KMS-11 (cell line): Measurements from ENCODE around the gene PAH.

Experiments
- H2AFZ ChIP-seq: fragments of 200-600 bp; sonication (generic); 2 replicates; pipeline ENCODE4 v1.6.1; 2016; ENCODE audit warnings: antibody characterized with exemption, mixed run types, low read depth
- H3K27ac ChIP-seq: fragments of 200-600 bp; sonication (generic); 2 replicates; pipeline ENCODE4 v1.6.1; 2016; ENCODE audit warnings: mild to moderate bottlenecking, mixed run types
- H3K27me3 ChIP-seq: fragments of 200-600 bp; sonication (generic); 2 replicates; pipeline ENCODE4 v1.6.1; 2017; ENCODE audit warnings: mild to moderate bottlenecking, low read depth, mixed run types, moderate library complexity; ENCODE audit not compliant: insufficient read depth
- H3K36me3 ChIP-seq: fragments of 200-600 bp; sonication (generic); 2 replicates; pipeline ENCODE4 v1.6.1; 2017; ENCODE audit warnings: mild to moderate bottlenecking, mixed run types; ENCODE audit not compliant: insufficient read depth
- H3K4me1 ChIP-seq: fragments of 200-600 bp; sonication (generic); 2 replicates; pipeline ENCODE4 v1.6.1; 2016; ENCODE audit warnings: mild to moderate bottlenecking, low read depth, mixed run types; ENCODE audit not compliant: poor library complexity, severe bottlenecking
- H3K4me2 ChIP-seq: fragments of 200-600 bp; sonication (generic); 2 replicates; pipeline ENCODE4 v1.7.0; 2016; ENCODE audit warnings: mild to moderate bottlenecking, mixed run types
- H3K4me3 ChIP-seq: fragments of 200-600 bp; sonication (generic); IDR thresholded peaks from 2 replicates; pipeline ENCODE4 v1.6.1; 2017; ENCODE audit warnings: low read depth, low read length, mixed read lengths; ENCODE audit not compliant: insufficient read depth
- H3K79me2 ChIP-seq: fragments of 200-600 bp; sonication (generic); 2 replicates; pipeline ENCODE4 v1.6.1; 2016; ENCODE audit warnings: low read depth, mixed run types; ENCODE audit not compliant: insufficient read depth
- H3K9ac ChIP-seq: fragments of 200-600 bp; sonication (generic); 2 replicates; pipeline ENCODE4 v1.6.1; 2016; ENCODE audit warnings: mild to moderate bottlenecking, mixed run types
- H4K20me1 ChIP-seq: fragments of 200-600 bp; sonication (generic); 2 replicates; pipeline ENCODE4 v1.6.1; 2016; ENCODE audit warnings: mild to moderate bottlenecking, mixed run types; ENCODE audit not compliant: insufficient read depth
- TF ChIP-seq, protein P1 (sequence below): fragments of 200-600 bp; sonication (generic); conservative IDR thresholded peaks from 2 replicates; pipeline ENCODE4 v1.6.1; 2017; ENCODE audit warnings: low read depth, mild to moderate bottlenecking, antibody characterized with exemption, low read length, moderate library complexity, mixed read lengths

Gene PAH

DNA sequence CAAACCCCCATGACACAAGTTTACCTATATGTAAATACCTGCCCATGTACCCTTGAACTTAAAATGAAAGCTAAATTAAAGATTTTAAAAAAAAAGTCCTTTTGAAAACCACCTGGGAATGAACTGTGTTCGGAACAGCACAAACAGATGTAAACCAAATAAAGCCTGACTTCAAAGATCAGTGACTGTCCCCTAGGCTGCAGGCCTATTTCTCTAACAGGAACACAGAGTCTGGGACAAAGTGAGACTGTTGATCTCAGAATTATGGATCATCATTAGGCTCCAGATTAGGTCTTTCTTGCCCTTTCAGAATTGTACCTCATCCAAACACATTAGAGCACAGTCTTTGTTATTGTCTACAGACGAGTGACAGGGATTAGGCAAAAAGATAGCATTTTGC, 54.6 kb downstream of the PAH start:
- no peak overlapping the region for H3K4me3 ChIP-seq
- no peaks in the 10 kb centered on the region for H4K20me1 ChIP-seq
- no peaks in the 10 kb centered on the region for H3K36me3 ChIP-seq
- H3K4me2 ChIP-seq = no peak overlapping the region
- no peak overlapping the region for H3K27ac ChIP-seq
- TF ChIP-seq, protein P1, sequence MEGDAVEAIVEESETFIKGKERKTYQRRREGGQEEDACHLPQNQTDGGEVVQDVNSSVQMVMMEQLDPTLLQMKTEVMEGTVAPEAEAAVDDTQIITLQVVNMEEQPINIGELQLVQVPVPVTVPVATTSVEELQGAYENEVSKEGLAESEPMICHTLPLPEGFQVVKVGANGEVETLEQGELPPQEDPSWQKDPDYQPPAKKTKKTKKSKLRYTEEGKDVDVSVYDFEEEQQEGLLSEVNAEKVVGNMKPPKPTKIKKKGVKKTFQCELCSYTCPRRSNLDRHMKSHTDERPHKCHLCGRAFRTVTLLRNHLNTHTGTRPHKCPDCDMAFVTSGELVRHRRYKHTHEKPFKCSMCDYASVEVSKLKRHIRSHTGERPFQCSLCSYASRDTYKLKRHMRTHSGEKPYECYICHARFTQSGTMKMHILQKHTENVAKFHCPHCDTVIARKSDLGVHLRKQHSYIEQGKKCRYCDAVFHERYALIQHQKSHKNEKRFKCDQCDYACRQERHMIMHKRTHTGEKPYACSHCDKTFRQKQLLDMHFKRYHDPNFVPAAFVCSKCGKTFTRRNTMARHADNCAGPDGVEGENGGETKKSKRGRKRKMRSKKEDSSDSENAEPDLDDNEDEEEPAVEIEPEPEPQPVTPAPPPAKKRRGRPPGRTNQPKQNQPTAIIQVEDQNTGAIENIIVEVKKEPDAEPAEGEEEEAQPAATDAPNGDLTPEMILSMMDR = no peak
- no peak overlapping the region for H3K9ac ChIP-seq
- H3K79me2 ChIP-seq = no peaks in the 10 kb centered on the region
- no peaks in the 10 kb centered on the region for H3K27me3 ChIP-seq
- no peak overlapping the region for H2AFZ ChIP-seq
- H3K4me1 ChIP-seq = no peaks in the 10 kb centered on the region

DNA sequence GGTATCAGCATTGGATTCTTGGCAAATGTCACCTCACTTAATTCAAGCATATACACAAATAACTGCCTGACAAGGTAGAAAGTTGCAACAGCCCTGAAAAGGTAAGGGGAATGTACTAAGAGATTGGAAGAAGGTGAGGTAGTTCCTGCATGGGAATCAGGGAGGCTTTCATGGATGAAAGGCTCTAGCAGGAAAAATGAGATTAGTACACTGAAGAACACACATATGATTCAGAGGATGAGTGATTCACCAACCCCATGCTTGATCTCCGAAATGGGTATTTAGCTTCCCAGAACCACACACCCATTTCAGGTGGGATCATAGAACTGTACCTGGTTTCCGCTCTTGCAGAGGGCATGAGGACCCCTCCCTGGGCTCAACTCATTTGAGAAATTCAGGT, 65.8 kb downstream of the PAH start:
- Histone ChIP-seq H2AFZ (no peak overlapping the region), H3K4me1 (no peaks in the 10 kb centered on the region), H3K36me3 (no peaks in the 10 kb centered on the region), H3K79me2 (no peaks in the 10 kb centered on the region), H3K4me2 (no peak overlapping the region), H4K20me1 (no peaks in the 10 kb centered on the region), H3K4me3 (no peak overlapping the region), H3K27ac (no peak overlapping the region), H3K27me3 (no peaks in the 10 kb centered on the region), H3K9ac (no peak overlapping the region)
- TF ChIP-seq, protein P1 = no peak

DNA sequence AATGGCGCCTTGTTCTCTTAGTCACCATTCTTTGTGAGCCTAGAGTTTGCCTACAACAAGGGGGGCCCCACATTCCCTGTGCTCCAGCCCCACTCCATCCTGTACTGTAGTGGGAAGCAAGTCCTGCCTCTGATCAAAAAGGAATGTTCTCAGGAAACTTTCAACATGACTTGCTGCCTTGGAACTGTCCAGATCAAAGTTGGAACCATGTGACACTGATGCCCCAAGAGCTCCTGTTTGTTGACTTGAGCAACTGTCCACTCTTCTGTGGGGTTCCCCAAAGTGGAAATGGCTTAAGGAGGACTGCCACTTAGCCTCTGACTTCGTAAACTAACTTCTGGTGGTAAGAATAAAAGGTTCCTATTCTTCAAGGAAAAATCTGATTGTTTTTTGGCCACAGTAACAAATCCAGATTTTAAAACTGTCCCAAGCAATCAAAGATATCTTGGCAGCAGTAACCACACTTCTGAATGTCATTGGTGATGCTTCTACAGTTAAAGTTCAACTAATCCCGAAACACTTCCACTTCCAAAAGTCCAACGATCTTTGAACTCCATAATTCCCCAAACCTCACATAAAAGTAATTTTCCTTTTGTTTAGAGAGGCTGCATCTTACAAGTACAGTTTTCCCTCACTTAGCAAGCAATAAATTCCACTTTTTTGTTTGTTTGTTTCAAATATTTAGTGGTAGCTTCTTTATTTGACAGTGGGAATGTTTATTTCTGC, 67.2 kb downstream of the PAH start:
- Histone ChIP-seq H2AFZ (no peak overlapping the region), H3K4me3 (no peak overlapping the region), H3K9ac (no peak overlapping the region), H3K27ac (no peak overlapping the region), H3K27me3 (no peaks in the 10 kb centered on the region), H3K36me3 (no peaks in the 10 kb centered on the region), H3K79me2 (no peaks in the 10 kb centered on the region), H4K20me1 (no peaks in the 10 kb centered on the region), H3K4me2 (no peak overlapping the region), H3K4me1 (no peaks in the 10 kb centered on the region)
- TF ChIP-seq, protein P1 = no peak

DNA sequence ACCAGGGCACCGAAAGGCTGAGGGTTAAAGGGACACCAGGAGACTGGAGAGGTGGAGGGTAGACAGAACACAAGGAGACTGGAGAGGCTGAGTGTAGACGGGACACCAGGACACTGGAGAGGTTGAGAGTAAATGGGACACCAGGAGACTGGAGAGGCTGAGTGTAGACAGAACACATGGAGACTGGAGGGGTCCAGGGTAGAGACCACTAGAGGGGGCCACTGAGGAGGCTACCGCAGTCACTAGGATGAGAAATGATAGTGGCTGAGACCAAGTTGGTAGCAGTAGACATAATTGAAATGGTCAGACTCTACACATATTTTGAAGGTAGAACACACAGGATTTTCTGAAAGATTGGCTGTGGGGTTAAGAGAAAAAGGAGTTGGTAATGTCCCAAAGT, 68.2 kb downstream of the PAH start:
- H3K27me3 ChIP-seq = no peaks in the 10 kb centered on the region
- no peak overlapping the region for H2AFZ ChIP-seq
- H3K4me1 ChIP-seq = no peaks in the 10 kb centered on the region
- no peak overlapping the region for H3K27ac ChIP-seq
- TF ChIP-seq, protein P1 = no peak
- H3K4me2 ChIP-seq = no peak overlapping the region
- no peaks in the 10 kb centered on the region for H3K36me3 ChIP-seq
- no peak overlapping the region for H3K9ac ChIP-seq
- no peaks in the 10 kb centered on the region for H4K20me1 ChIP-seq
- H3K79me2 ChIP-seq = no peaks in the 10 kb centered on the region
- no peak overlapping the region for H3K4me3 ChIP-seq
